H9 (cell line): ENCODE data around the gene PIGM. TPM values are rescaled to one million over a fixed set of nuclear protein-coding genes. Genes with fewer than 3 reads are reported as not detected.

Source experiments
- DNase-seq: peaks from one replicate; pipeline ENCODE4 v3.0.0-alpha.2; 2017
- H2AFZ ChIP-seq: one replicate; pipeline ENCODE4 v1.6.1; 2013; ENCODE audit warnings: mild to moderate bottlenecking, low read length, control low read depth, moderate library complexity
- H2AK5ac ChIP-seq: 2 replicates; pipeline ENCODE4 v1.6.1; 2013; ENCODE audit warnings: low read length, control low read depth, mixed read lengths; ENCODE audit not compliant: insufficient read length
- H2BK120ac ChIP-seq: one replicate; pipeline ENCODE4 v1.6.1; 2013; ENCODE audit warnings: low read depth, mild to moderate bottlenecking, low read length, control low read depth, inconsistent platforms; ENCODE audit not compliant: poor library complexity, severe bottlenecking
- H2BK12ac ChIP-seq: 2 replicates; pipeline ENCODE4 v1.6.1; 2013; ENCODE audit warnings: low read length, control low read depth, mixed read lengths, low read depth; ENCODE audit not compliant: insufficient read length
- H2BK15ac ChIP-seq: 2 replicates; pipeline ENCODE4 v1.6.1; 2013; ENCODE audit warnings: low read depth, low read length, control low read depth
- H2BK20ac ChIP-seq: one replicate; pipeline ENCODE4 v1.6.1; 2013; ENCODE audit warnings: low read depth, mild to moderate bottlenecking, low read length, control low read depth, inconsistent platforms; ENCODE audit not compliant: poor library complexity, severe bottlenecking
- H2BK5ac ChIP-seq: 2 replicates; pipeline ENCODE4 v1.6.1; 2013; ENCODE audit warnings: low read length, control low read depth, mixed read lengths; ENCODE audit not compliant: insufficient read length
- H3K14ac ChIP-seq: 2 replicates; pipeline ENCODE4 v1.6.1; 2013; ENCODE audit warnings: low read length, control low read depth; ENCODE audit not compliant: insufficient read depth
- H3K18ac ChIP-seq: 2 replicates; pipeline ENCODE4 v1.6.1; 2013; ENCODE audit warnings: low read depth, mild to moderate bottlenecking, mixed read lengths, low read length, control low read depth; ENCODE audit not compliant: insufficient read length
- H3K23ac ChIP-seq: 2 replicates; pipeline ENCODE4 v1.6.1; 2013; ENCODE audit warnings: low read length, control low read depth, mixed read lengths, low read depth; ENCODE audit not compliant: insufficient read length
- H3K23me2 ChIP-seq: 2 replicates; pipeline ENCODE4 v1.6.1; 2013; ENCODE audit warnings: low read depth, mild to moderate bottlenecking, mixed read lengths, low read length, control low read depth; ENCODE audit not compliant: insufficient read length, poor library complexity, severe bottlenecking
- H3K27ac ChIP-seq: 2 replicates; pipeline ENCODE4 v1.5.1; 2013; ENCODE audit warnings: low read length, control low read depth, mixed read lengths, low read depth; ENCODE audit not compliant: insufficient read length
- H3K27me3 ChIP-seq: 2 replicates; pipeline ENCODE4 v1.6.1; 2013; ENCODE audit warnings: low read length, control low read depth, inconsistent platforms; ENCODE audit not compliant: insufficient read depth
- H3K4ac ChIP-seq: 2 replicates; pipeline ENCODE4 v1.6.1; 2013; ENCODE audit warnings: low read depth, mild to moderate bottlenecking, control low read depth, inconsistent platforms, low read length, moderate library complexity
- H3K4me1 ChIP-seq: 2 replicates; pipeline ENCODE4 v1.6.1; 2013; ENCODE audit warnings: low read length, control low read depth, inconsistent platforms; ENCODE audit not compliant: insufficient read depth
- H3K4me2 ChIP-seq: 2 replicates; pipeline ENCODE4 v1.6.1; 2013; ENCODE audit warnings: low read length, control low read depth, mixed read lengths; ENCODE audit not compliant: insufficient read length, insufficient read depth
- H3K56ac ChIP-seq: 2 replicates; pipeline ENCODE4 v1.6.1; 2013; ENCODE audit warnings: low read depth, mild to moderate bottlenecking, mixed read lengths, low read length, control low read depth; ENCODE audit not compliant: insufficient read length
- H3K79me1 ChIP-seq: 2 replicates; pipeline ENCODE4 v1.6.1; 2013; ENCODE audit warnings: low read depth, mild to moderate bottlenecking, moderate library complexity, low read length, control low read depth, inconsistent platforms; ENCODE audit not compliant: insufficient read depth, poor library complexity, severe bottlenecking
- H3K79me2 ChIP-seq: 2 replicates; pipeline ENCODE4 v1.6.1; 2013; ENCODE audit warnings: low read length, control low read depth, inconsistent platforms; ENCODE audit not compliant: insufficient read depth
- H3K9ac ChIP-seq: 2 replicates; pipeline ENCODE4 v1.6.1; 2013; ENCODE audit warnings: low read length, control low read depth, mixed read lengths; ENCODE audit not compliant: insufficient read length; ENCODE audit errors: extremely low read depth
- H3K9me3 ChIP-seq: one replicate; pipeline ENCODE4 v1.6.1; 2013; ENCODE audit warnings: low read depth, low read length, inconsistent platforms; ENCODE audit not compliant: control insufficient read depth
- H3T11ph ChIP-seq: one replicate; pipeline ENCODE4 v1.6.1; 2013; ENCODE audit warnings: mild to moderate bottlenecking, low read length, control low read depth, inconsistent platforms
- H4K20me1 ChIP-seq: one replicate; pipeline ENCODE4 v1.6.1; 2013; ENCODE audit not compliant: control insufficient read depth, insufficient read length, insufficient read depth
- H4K5ac ChIP-seq: 2 replicates; pipeline ENCODE4 v1.6.1; 2013; ENCODE audit warnings: low read depth, mild to moderate bottlenecking, mixed read lengths, low read length, control low read depth; ENCODE audit not compliant: insufficient read length
- H4K8ac ChIP-seq: replicated peaks from 2 replicates; pipeline ENCODE4 v1.6.1; 2013; ENCODE audit warnings: low read length, control low read depth, mixed read lengths, low read depth; ENCODE audit not compliant: insufficient read length
- H4K91ac ChIP-seq: 2 replicates; pipeline ENCODE4 v1.6.1; 2013; ENCODE audit warnings: low read depth, mild to moderate bottlenecking, moderate library complexity, mixed read lengths, low read length, control low read depth; ENCODE audit not compliant: insufficient read length
- H3K27ac Mint-ChIP-seq, 3 experiments: 2 replicates in 2 of 3; 3 replicates in 1 of 3; pipeline ENCODE4 v1.8.0; 2020 to 2021; ENCODE audit warnings: mixed read lengths in 3 of 3, mild to moderate bottlenecking in 1 of 3, moderate library complexity in 1 of 3
- H3K27me3 Mint-ChIP-seq: 2 replicates; pipeline ENCODE4 v1.8.0; 2021; ENCODE audit warnings: low read depth, mild to moderate bottlenecking, moderate library complexity, mixed read lengths
- H3K36me3 Mint-ChIP-seq, 3 experiments: 2 replicates in 2 of 3; 3 replicates in 1 of 3; pipeline ENCODE4 v1.8.0; 2020 to 2021; ENCODE audit warnings: low read depth in 3 of 3, mixed read lengths in 3 of 3; ENCODE audit not compliant: insufficient read depth in 1 of 3
- H3K4me1 Mint-ChIP-seq, 2 experiments: 2 replicates each; pipeline ENCODE4 v1.8.0; 2020; ENCODE audit warnings: mixed read lengths in 2 of 2
- H3K4me3 Mint-ChIP-seq, 2 experiments: 2 replicates in 1 of 2; 3 replicates in 1 of 2; pipeline ENCODE4 v1.8.0; 2020 to 2021; ENCODE audit warnings: mild to moderate bottlenecking in 2 of 2, mixed read lengths in 2 of 2, moderate library complexity in 1 of 2
- H3K9me3 Mint-ChIP-seq, 2 experiments: 2 replicates in 1 of 2; 3 replicates in 1 of 2; pipeline ENCODE4 v1.8.0; 2020; ENCODE audit warnings: mild to moderate bottlenecking in 2 of 2, mixed read lengths in 2 of 2, moderate library complexity in 1 of 2
- WGBS: extraction: QIAGEN DNeasy Blood & Tissue Kit; methylation state at CpG from one replicate; pipeline ENCODE4 v1.1.7; 2013; ENCODE audit warnings: missing lambda C conversion rate, low lambda C conversion rate, mixed read lengths; ENCODE audit not compliant: insufficient read length; ENCODE audit errors: extremely low coverage; 5-methylcytosine and 5-hydroxymethylcytosine counted together
- total RNA-seq: library from RNA; stranded (reverse); gene quantifications from 2 replicates; pipeline ENCODE4 v1.2.1, GENCODE V29; 2021
- TF ChIP-seq, protein P1 (sequence below): fragments of 200-600 bp; sonication (generic); conservative IDR thresholded peaks from 3 replicates; pipeline ENCODE4 v1.8.0; 2021; ENCODE audit warnings: antibody characterized with exemption, mild to moderate bottlenecking

Gene PIGM
- total RNA-seq, 1 experiment from 2014 or later, result 5.9 TPM

DNA sequence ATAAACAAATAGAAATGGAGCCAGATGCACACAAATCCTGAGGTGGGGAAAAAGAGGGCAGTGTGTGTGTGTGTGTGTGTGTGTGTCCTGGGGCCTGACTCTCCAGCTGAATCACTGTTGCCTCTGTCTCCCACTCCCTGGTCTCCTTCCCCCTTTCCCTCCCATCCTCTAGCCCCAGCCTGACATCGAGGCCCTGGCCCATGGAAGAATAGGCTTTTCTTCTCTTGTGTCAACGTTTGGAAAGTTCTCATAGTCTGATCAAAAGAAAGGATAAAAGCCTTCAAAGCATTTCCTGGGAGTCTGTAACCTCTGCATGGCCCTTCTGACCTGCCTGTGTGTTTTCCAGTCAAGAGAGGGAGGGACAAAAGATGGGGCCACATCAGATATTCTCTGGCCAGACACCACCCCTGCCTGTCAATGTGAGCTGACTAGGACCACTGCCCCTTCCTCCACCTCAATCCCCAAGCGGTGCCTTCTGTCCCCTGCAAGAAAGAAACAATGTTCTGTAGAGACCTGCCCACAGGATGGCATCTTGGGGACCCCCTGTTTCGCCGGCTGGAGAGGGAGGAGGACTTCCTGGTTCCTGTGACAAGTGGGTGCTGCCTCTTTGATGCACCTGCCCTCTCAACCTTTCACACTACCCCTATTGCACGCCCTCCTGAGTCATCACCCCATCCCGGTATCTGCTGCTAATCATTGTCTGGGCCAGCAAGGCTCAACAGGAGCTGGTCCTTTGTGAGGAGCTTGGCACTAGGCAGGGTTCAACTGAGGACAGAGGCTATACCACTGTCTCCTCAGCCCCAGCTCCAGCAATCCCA is 22.0 kb upstream of the PIGM start:
- Histone ChIP-seq H3T11ph (no peak overlapping the region), H2BK120ac (no peak overlapping the region), H4K20me1 (no peaks in the 10 kb centered on the region), H3K27ac (no peak overlapping the region), H3K56ac (no peak overlapping the region), H4K5ac (no peak overlapping the region), H2AFZ (no peak overlapping the region), H2BK15ac (no peak overlapping the region), H3K27me3 (no peaks in the 10 kb centered on the region), H4K91ac (no peak overlapping the region), H2BK20ac (no peak overlapping the region), H2AK5ac (no peak overlapping the region), H3K18ac (no peak overlapping the region), H3K23me2 (no peaks in the 10 kb centered on the region), H4K8ac (no peak overlapping the region), H3K9me3 (no peaks in the 10 kb centered on the region), H2BK5ac (no peak overlapping the region), H2BK12ac (no peak overlapping the region), H3K4me1 (no peaks in the 10 kb centered on the region; the same call in 1 of the 2 replicates), H3K4ac (no peak overlapping the region), H3K14ac (no peak overlapping the region), H3K79me1 (no peaks in the 10 kb centered on the region), H3K79me2 (no peaks in the 10 kb centered on the region), H3K9ac (no peak overlapping the region), H3K4me2 (no peak overlapping the region), H3K23ac (no peak overlapping the region)
- H3K27me3 Mint-ChIP-seq, result peaks cover 45% of the 10 kb centered on the region
- H3K9me3 Mint-ChIP-seq, result no peaks in the 10 kb centered on the region
- no peaks in the 10 kb centered on the region for H3K36me3 Mint-ChIP-seq
- no peak overlapping the region for H3K4me3 Mint-ChIP-seq
- TF ChIP-seq, protein P1, sequence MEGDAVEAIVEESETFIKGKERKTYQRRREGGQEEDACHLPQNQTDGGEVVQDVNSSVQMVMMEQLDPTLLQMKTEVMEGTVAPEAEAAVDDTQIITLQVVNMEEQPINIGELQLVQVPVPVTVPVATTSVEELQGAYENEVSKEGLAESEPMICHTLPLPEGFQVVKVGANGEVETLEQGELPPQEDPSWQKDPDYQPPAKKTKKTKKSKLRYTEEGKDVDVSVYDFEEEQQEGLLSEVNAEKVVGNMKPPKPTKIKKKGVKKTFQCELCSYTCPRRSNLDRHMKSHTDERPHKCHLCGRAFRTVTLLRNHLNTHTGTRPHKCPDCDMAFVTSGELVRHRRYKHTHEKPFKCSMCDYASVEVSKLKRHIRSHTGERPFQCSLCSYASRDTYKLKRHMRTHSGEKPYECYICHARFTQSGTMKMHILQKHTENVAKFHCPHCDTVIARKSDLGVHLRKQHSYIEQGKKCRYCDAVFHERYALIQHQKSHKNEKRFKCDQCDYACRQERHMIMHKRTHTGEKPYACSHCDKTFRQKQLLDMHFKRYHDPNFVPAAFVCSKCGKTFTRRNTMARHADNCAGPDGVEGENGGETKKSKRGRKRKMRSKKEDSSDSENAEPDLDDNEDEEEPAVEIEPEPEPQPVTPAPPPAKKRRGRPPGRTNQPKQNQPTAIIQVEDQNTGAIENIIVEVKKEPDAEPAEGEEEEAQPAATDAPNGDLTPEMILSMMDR, result no peak
- H3K27ac Mint-ChIP-seq, result no peak overlapping the region
- no CpG with 5 or more reads among the region's 7 CpGs for WGBS
- peaks cover 7 to 15% of the 10 kb centered on the region in 2 experiments for H3K4me1 Mint-ChIP-seq
- no peak for DNase-seq
